ENCODE data around the gene MLLT3. TPM values are rescaled to one million over a fixed set of nuclear protein-coding genes. Genes with fewer than 3 reads are reported as not detected.
A peak's percentile ranks its signal among the peaks of the same experiment; 100 is the strongest.

MLLT3 gene
- total RNA-seq, 4 donors from 2014 or later, result 2.1 to 30.4 (median 14.0) TPM

- no peak for DNase-seq
- no peak for TF ChIP-seq POLR2A (IDR thresholded peaks at IDR 0.05)
- TF ChIP-seq, protein P1, sequence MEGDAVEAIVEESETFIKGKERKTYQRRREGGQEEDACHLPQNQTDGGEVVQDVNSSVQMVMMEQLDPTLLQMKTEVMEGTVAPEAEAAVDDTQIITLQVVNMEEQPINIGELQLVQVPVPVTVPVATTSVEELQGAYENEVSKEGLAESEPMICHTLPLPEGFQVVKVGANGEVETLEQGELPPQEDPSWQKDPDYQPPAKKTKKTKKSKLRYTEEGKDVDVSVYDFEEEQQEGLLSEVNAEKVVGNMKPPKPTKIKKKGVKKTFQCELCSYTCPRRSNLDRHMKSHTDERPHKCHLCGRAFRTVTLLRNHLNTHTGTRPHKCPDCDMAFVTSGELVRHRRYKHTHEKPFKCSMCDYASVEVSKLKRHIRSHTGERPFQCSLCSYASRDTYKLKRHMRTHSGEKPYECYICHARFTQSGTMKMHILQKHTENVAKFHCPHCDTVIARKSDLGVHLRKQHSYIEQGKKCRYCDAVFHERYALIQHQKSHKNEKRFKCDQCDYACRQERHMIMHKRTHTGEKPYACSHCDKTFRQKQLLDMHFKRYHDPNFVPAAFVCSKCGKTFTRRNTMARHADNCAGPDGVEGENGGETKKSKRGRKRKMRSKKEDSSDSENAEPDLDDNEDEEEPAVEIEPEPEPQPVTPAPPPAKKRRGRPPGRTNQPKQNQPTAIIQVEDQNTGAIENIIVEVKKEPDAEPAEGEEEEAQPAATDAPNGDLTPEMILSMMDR (IDR thresholded peaks at IDR 0.05), result no peak
- Histone ChIP-seq H3K27me3 (no peaks in the 10 kb centered on the region), H3K36me3 (no peaks in the 10 kb centered on the region), H3K4me1 (no peaks in the 10 kb centered on the region), H3K27ac (peak overlapping the region in 1 of 2 donors; percentile 18), H3K9me3 (no peaks in the 10 kb centered on the region), H3K4me3 (no peak overlapping the region)
- intact Hi-C loops (cut with DNase I; ENCODE audit: low total_unique reads), result no loop called here
These were observed 181.1 kb downstream of the MLLT3 start for GRCh38 chr9:20441166-20441565.

GRCh38 chr9:20437476-20437875 is 184.8 kb downstream of the MLLT3 start:
- Histone ChIP-seq H3K4me3 (no peak overlapping the region), H3K36me3 (no peaks in the 10 kb centered on the region), H3K9me3 (no peaks in the 10 kb centered on the region), H3K27me3 (no peaks in the 10 kb centered on the region), H3K4me1 (no peaks in the 10 kb centered on the region), H3K27ac (peak overlapping the region in 1 of 2 donors; percentile 47)
- intact Hi-C loops (cut with DNase I; ENCODE audit: low total_unique reads), result no loop called here
- peak in 1 of 2 donors; percentile 30 for DNase-seq
- no peak for TF ChIP-seq POLR2A (IDR thresholded peaks at IDR 0.05)
- TF ChIP-seq, protein P1 (IDR thresholded peaks at IDR 0.05), result no peak

GRCh38 chr9:20436476-20437195 is 185.7 kb downstream of the MLLT3 start:
- no peak overlapping the region for H3K27ac ChIP-seq
- no peaks in the 10 kb centered on the region for H3K4me1 ChIP-seq
- H3K9me3 ChIP-seq, result no peaks in the 10 kb centered on the region
- H3K36me3 ChIP-seq, result no peaks in the 10 kb centered on the region
- intact Hi-C loops (cut with DNase I; ENCODE audit: low total_unique reads), result no loop called here
- H3K27me3 ChIP-seq, result no peaks in the 10 kb centered on the region
- H3K4me3 ChIP-seq, result no peak overlapping the region
- no peak for TF ChIP-seq POLR2A (IDR thresholded peaks at IDR 0.05)
- TF ChIP-seq, protein P1 (IDR thresholded peaks at IDR 0.05), result no peak
- DNase-seq, result no peak

DNA sequence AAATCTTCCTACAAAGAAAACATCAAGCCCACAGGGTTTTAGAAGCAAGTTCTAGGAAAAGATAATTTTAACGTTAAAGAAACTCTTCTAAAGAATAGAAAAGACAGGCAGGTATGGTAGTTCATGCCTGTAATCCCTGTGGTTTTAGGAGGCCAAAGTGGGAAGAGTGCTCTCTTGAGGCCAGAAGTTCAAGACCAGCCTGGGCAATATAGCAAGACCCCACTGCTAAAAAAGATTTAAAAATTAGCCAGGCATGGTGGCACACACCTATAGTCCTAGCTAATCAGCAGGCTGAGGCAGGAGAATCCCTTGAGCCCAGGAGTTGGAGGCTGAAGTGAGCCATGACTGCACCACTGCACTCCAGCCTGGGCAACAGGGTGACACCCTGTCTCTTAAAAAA is 193.3 kb downstream of the MLLT3 start:
- no peak overlapping the region for H3K27ac ChIP-seq
- no peak for DNase-seq
- H3K9me3 ChIP-seq, result no peaks in the 10 kb centered on the region
- TF ChIP-seq, protein P1 (IDR thresholded peaks at IDR 0.05), result no peak
- no peak for TF ChIP-seq POLR2A (IDR thresholded peaks at IDR 0.05)
- H3K4me1 ChIP-seq, result peaks cover 0 to 4% of the 10 kb centered on the region in 2 donors
- intact Hi-C loops (cut with DNase I; ENCODE audit: low total_unique reads), result no loop called here
- no peak overlapping the region for H3K4me3 ChIP-seq
- no peaks in the 10 kb centered on the region for H3K27me3 ChIP-seq
- H3K36me3 ChIP-seq, result no peaks in the 10 kb centered on the region

- H3K9me3 ChIP-seq, result no peaks in the 10 kb centered on the region
- no peaks in the 10 kb centered on the region for H3K36me3 ChIP-seq
- TF ChIP-seq, protein P1 (IDR thresholded peaks at IDR 0.05), result no peak
- TF ChIP-seq POLR2A (IDR thresholded peaks at IDR 0.05), result no peak
- DNase-seq, result no peak
- peaks cover 0 to 4% of the 10 kb centered on the region in 2 donors for H3K4me1 ChIP-seq
- no peak overlapping the region for H3K27ac ChIP-seq
- intact Hi-C loops (cut with DNase I; ENCODE audit: low total_unique reads), result no loop called here
- no peaks in the 10 kb centered on the region for H3K27me3 ChIP-seq
- no peak overlapping the region for H3K4me3 ChIP-seq
These were observed 194.9 kb downstream of the MLLT3 start for GRCh38 chr9:20427359-20427758.

Data from uterus (tissue), 4 donors.